GM18508 (cell line): ENCODE measurements around the gene ULBP3.
"Not testable (repeated sequence)": the region's sequence is repeated elsewhere in the genome, so short reads cannot be mapped to it uniquely, and the experiment has no call there.

Source experiments
- ATAC-seq: cut with Tn5 transposase; IDR thresholded peaks from one replicate; pipeline ENCODE4 v1.9.1; 2021; ENCODE audit warnings: moderate number of reproducible peaks; ENCODE audit not compliant: insufficient read depth, unreplicated experiment

The ULBP3 gene

DNA sequence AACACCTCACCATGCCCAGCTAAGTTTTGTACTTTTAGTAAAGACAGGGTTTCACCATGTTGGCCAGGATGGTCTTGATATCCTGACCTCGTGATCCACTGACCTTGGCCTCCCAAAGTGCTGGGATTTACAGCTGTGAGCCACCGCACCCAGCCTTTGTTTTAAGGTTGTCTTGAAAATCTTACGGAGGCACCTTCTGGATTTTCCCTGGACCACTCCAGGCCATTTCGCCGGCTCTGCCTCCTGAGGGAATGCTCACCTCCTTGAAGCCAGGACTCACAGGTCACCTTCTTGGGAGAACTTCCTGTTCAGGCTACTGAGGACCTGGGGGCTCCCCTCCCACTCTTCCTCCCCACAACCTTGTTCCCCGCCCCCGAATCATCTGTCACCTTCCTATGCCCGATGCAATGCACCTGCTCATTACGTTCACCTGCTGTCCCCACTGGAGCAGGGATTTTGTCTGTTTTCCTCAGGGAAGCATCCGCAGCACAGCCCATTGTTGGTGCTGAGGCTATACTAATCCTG lies 24.2 kb downstream of the ULBP3 start:
- no peak for ATAC-seq

DNA sequence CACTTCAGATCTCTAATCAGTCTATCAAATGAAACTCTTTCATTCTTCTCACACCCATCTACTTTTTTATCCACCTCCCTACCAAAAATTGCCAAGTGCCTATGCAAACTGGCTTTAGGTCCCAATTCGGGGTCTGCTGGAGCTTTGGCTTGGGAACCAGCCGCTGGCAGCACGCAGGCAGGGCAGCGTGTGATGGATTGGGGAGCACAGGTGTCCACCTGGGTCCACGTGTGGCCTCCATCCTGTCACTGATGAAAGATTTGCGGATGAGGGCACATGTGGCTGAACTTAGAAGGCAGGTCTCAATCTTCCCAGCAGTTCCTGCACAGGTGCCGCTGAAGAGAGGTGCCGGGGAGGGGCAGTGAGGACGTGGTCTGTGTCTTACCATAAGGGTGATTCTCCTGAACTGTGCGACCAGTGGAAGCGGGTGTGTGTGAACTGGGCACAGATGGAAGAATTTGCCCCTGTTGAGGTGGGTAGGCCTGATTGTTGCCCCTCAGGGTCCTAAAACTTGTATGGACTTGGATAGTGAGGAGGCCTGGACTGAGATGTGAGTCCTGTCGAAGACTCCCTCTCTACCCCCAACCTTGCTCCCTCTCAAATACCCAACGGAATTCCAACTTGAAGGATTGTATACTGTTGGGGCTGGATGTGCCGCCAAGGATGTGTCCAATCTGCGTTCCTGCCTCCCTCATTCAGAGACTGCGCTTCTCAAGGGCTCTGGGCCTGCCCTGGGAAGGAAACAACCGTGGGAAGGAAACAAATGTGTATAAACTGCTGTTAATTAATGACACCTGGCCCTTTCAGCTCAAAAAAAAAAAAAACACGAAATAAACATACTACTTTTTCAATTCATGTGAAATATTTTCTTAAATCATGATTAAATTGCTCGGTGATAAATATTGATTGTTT lies 25.2 kb downstream of the ULBP3 start:
- no peak for ATAC-seq

DNA sequence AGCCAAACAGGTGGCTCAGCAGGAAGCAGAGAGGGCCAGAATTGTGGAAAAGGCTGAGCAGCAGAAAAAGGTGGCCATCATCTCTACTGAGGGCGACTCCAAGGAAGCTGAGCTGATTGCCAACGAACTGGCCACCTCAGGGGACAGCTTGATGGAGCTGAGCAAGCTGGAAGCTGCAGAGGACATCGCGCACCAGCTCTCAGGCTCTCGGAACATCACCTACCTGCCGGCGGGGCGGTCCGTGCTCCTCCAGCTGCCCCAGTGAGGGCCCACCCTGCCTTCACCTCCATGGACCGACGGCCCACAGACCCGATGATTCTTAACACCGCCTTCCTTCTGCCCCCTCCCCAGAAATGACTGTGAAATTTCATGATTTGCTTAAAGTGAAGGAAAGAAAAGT lies 25.8 kb downstream of the ULBP3 start:
- ATAC-seq: no peak

DNA sequence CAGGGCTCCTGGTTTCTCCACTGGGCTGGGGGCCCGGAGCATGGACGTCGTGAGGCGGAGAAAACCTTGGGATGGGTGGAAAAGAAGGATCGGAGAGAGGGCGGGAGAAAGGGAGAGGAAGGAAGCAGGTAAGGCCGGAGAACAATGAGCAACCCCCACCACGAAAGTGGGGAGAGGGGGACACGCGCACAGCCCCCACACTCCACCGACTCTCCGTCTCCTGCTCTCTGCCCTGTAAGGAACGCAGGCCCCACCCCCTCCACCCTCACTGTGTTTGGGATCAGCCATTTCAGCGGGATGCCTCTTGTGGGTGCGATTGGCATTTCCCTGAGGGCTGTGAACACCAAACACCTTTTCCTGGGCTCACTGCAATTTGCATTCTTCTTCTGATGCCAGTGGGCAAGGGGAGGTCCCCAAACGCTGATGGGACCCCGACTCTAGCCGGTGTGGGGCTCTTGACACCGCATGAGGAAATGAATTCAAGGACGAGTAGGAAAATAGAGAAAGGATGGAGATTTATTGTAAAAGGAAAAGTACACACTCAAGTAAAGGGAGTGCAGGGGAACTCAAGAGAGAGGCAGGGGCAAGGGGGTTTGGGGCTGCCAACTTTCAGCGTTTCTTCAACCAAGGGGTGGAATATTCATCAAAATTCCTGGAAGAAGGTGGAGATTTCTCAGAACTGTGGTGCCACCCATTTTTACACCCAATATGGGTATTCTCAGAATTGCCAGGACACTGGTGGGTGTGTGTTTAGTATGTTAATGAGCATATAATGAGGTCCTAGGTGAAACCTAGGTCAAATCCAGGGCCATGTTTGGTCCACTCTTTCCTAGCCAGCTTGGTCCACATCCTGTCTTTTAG lies 30.5 kb downstream of the ULBP3 start:
- ATAC-seq: no peak

DNA sequence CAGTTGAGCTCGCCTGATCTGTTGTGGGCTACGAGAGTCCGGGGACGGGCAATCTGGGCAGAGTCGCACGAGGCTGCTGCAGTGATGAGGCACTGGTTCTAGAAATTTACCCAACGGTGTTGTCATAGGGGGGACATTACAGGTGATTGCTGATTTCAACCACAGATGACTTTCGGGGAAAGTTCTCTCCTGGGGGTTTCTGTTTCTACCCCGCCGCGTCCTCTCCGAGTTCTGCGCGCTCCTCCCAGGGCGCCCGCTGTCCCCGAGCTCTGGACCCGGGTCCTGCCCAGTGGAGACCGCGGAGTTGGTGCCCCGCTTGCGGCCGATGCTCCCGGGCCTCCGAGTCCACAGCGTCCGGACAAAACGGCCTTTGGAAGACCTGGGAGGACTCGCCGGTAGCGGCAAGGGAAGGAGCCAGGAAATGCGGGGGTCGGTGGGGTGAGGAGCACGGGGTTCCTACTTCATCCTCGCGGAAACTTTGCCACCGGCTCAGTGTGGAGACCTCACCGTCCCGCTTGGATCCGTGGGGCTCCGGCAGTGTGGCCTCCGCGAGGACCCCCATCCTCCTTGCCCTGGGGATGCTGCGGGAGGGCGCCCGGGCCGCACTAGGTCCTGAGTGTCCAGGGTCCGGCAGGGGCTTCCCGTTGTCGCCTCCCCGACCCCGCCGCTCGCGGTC lies 31.3 kb downstream of the ULBP3 start:
- no peak for ATAC-seq

DNA sequence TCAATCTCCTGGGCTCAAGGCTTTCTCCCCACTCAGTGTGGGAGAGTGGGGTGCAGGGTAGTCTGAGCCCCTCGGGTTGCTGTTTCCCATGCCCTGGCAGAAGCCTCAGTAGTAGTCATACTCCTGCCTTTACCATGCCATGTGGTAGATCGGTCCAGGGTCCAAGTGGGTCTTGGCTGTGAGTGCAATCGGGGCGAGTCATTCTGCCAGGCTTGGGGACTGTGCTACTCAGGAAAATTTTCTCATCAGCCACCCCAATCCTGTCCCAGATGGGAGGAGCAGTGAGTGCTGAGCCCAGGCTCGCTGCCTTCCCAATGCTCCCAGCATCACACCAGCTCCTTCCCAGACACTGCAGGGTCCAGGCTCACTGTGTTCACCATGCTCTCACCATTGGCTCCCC lies 32.8 kb downstream of the ULBP3 start:
- no peak for ATAC-seq

DNA sequence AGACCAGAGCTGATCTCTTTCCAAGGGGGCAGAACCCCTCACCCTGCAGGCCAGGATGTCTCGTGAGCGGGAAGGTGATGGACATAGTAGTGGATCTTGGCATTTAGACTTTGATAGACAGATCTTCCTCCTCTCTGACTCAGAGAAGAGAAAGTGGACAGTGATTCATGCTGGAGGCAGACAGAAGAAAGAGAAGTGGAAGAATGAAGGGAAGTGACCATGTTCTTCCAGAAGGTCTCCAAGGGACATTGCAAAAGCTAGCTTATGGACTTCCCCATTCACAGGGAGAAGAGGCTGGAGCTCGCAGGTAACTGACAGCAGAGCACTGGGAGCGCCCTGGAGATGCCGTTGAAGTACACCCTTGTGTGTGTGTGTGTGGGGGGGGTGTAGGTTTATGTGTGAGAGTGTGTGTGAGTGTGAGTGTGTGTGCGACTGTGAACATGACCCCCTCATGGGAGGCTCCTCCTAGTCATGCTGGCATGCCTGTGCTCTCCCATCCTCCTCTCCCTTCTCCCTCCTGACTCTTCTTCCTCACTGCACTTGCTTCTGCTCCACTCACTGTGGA lies 35.6 kb downstream of the ULBP3 start:
- no peak for ATAC-seq

DNA sequence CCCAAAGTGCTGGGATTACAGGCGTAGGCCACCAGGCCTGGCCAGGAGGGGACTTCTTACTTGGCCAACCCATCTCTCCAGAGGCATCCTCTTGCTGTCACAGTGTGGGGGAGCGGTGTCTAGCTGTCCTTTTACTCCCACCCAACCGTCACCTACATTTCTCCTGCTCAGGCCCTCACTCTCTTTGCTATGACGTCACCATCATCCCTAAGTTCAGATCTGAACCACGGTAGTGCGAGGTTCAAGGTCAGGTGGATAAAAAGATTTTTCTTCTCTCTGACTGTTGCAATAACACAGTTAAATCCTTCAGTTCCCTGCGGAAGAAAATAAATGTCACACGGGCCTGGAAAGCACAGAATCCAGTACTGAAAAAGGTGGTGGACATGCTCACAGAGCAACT lies 36.3 kb downstream of the ULBP3 start:
- no peak for ATAC-seq

DNA sequence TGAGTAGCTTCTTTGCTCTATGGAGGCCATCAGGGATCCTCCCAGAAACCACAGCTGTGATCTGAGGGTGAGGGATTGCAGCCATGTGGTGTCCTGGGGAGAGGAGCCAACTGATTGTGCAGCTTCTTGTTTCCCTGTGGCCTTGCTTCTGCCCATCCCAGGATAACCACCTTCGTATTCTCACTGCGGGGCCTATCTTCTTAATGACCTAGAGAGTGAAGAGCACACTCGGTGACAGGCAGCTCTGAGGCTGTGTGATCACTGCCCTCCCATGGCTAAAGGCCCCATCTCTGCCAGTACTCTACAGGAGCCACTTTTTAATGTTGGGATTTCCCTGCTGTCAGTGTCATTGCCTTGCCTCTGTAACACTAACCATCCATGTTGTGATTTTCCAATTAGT lies 38.3 kb downstream of the ULBP3 start:
- ATAC-seq: no peak

DNA sequence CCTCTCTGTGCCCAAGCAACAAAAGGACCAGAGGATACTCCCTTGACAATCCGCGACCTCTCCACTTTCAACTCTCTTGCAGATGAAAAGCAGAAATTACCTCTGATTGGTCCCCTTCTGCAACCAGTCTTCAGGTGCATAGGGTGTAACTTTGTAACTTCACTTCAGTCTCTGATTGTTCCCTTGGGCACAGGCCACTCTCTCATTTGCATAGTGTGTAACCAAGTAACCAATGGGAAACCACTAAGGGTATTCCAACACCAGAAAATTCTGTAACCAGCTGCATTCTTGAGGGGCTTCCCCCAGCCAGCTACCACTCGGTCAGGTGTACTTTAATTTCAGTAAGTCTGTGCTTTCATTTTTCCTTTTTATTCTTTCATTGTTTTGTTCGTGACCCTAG lies 39.2 kb downstream of the ULBP3 start:
- no peak for ATAC-seq

DNA sequence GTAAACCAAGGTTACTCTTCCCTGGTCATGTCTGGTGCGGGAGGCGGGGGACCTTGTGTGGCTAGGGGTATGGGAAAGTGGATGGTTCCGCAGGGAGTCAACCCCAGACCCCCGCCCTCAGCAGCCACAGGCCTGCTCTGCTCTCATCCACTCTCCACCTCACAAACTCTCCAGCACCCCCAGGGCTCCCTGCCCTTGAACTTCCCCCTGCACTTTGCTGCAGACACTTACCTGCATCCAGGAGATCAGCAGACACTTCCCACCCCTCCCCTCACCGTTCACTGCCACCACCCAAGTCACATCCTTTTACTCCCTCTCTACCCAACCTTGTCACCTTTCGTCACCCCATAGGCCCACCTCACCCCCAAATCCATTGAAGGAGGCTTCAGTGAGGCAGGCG lies 39.6 kb downstream of the ULBP3 start:
- no peak for ATAC-seq

DNA sequence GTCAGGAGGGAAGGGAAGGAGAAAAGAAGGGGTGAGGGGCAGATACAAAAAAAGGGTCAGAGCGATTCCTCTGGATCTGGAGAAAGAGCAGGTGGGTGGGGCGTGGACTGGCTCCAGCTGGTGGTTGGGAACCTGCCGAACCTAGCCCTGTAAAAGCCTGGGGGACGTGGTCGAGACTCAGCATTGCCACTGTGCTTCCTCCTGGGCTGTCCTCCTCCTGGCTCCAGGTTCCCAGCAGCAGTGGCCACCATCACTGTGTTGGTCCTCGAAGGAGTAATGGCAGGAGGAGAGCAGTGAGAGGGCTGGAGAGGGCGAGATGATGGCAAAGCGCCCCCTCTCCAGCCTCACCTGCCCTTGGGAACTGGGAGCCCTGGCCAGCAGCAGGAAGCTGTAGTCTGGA lies 40.1 kb downstream of the ULBP3 start:
- no peak for ATAC-seq

DNA sequence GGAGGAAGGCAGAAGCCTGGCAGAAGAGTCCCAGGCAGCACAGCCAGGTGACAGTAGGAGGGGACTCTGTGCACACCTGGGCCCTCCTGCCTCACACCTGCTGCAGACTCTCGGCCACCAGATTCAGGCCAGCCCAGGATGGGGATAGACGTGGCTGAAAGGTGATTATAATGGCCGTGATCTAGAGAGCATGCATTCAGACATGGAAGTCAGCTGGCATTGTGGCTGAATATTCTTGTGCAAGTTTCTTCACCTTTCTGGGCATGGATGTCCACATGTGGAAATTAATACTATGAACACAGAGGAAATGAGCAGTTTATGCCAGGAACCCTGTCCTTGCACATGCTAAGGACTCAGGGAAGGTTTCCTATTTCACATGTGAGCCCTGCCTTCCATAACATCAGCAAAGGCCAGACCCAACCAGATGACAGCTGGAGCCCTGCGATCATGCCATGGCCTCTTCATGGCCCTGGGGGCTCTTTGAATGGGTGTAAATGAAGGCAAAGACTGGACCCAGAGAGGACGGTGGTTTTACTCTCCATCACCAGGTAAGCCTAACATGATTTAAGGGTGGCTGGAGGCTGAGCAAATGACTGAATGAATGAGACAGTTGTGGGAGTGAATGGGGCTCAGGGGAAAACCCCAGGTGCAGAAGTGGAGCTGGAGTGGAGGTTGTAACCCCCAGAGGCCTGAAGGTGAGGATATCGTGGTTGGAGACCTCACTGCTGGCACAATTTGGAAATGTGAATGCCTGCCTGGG lies 40.9 kb downstream of the ULBP3 start:
- no peak for ATAC-seq

DNA sequence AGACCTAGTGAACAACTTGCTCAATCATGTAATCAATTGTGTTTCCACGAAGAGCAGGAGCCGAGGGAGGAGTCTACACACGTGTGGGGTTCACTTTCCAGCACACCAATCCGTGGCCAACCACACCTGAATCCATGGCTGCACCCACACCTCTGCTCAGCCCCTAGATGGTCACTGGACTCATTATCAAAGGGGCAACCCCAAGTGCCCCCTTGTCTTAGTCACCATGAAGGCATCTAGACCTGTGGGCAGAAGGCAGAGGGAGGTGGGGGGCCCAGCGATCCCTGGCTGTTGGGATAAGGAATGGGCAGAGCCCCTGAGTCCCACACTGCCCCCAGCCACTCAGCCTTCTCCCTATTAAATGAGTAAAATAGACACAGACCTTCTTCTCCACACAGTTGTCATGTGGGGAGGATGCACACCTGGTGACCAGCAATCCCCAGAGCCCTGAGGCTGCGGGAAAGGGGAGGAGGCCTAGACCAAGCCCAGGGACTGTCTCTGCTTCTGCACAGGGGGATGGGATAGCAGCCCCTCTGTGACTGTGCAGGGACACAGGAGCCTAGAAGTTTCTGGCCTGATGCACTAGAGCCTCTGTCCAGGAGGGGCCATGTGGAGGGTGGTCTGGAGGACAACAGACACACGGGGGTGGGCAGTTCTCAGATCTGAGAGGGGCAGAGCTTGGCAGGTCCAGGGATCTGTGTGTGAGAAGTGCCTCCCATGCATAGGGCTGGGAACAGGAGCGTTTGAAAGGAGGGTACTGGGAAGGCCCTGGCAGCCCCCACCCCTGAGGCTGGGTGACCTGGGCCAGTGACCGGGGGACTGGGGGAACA lies 41.7 kb downstream of the ULBP3 start:
- no peak for ATAC-seq

DNA sequence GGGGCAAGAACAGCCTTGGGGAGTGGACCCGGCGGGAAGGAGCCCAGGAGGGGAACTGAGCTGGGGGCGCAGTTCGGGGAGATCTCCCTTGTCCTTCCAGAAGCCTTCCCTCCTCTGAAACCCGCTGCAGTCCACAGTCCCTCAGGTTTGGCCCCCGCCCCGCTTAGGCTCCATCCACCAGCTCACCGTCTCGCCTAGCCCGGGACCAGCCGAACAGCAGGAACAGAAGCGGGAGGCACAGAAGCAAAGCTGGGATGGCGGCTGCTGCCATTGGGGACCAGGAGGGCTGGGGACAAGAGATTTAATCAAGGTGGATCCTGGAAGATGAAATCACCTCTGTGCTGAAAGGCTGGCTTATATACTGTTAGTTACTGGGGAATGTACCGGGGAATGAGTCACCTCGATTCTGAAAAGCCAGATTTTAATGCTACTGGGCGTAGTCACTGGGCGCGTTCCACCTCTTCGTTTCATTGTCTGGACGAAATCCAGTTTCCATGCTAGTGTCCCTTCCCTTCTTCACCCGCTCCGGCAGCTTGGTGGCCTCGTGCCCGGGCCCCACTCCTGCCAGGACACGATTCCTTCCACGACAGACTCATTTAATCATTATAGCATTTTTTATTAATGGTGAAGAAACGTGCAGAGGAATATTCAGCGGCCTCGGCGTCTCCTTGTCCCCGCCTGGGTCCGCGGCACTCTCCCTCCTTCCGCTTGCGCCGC lies 43.6 kb downstream of the ULBP3 start, which contains the start of gene RAET1L:
Gene RAET1L (minus strand): TSS at position 332 of the 717 bp plus-strand sequence. CDS start 61 bp downstream, at position 271.
- no peak for ATAC-seq

DNA sequence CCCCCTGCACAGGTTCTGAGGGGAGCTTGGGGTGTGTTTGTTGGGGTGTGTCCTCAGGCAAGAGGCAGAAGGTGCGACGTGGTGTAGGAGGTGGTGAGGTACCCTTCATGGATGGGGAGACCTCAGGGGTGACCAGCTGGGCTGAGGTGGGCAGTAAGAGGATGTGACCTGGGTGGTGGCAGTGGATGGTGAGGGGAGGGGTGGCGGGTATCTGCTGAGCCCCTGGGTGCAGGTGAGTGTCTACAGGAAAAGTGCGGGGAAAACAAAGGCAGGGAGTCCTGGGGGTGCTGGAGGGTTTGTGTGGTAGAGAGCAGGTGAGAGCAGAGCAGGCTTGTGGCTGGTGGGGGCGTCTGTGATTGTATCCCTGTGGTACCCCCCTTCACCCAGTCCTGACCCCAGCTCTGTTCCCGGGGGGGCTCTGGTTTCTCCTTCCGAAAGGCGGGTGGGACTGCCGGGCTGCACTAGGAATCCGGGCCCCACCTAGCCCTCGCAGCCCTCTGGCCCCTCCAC lies 44.2 kb downstream of the ULBP3 start:
- no peak for ATAC-seq

DNA sequence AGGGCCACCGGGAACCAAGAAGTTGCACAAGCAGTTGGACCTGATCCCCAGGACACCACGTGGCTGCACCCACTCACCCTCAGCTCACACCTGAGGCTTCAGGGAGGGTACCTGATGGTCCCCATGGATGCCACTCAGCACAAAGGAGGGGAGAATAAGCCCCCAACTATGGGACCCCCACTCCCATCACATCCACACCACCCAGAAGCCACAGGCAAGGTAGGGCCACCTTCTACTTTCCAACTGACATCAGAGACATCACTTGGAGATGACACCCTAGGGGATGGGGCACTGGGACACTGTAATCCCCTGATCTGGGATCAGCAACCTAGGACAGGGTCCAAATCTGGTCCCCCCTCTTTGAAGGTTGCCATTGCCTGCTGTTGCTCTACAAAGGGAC lies 44.9 kb downstream of the ULBP3 start:
- ATAC-seq: not testable (repeated sequence)

DNA sequence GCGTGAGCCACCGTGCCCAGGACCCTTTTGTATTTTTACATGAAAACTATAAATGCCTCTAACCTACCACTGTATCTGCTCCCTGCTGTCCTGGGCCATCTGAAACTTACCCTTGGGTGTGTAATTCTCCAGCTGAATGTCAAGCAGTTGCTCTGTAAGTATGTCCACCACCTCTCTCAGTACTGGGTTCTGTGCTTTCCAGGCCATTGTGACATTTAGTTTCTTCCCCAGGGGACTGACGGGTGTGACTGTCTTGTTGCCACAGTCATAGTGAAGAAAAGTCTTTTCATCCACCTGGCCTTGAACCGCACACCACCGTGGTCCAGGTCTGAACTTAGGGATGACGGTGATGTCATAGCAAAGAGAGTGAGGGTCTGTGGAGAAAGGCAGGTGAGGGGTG lies 47.1 kb downstream of the ULBP3 start:
- not testable (repeated sequence) for ATAC-seq
